Measurements from ENCODE around the gene EPPIN.
"Not testable (repeated sequence)": the region's sequence is repeated elsewhere in the genome, so short reads cannot be mapped to it uniquely, and the experiment has no call there.

DNA sequence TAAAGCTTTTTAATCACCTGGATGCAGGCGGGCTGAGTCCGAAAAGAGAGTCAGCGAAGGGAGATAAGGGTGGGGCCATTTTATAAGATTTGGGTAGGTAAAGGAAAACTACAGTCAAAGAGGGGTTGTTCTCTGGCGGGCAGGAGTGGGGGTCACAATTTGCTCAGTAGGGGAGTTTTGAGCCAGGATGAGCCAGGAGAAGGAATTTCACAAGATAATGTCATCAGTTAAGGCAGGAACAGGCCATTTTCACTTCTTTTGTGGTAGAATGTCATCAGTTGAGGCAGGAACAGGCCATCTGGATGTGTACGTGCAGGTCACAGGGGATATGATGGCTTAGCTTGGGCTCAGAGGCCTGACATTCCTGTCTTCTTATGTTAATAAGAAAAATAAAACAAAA is 37.1 kb upstream of the EPPIN start:
- TF ChIP-seq, protein P1, sequence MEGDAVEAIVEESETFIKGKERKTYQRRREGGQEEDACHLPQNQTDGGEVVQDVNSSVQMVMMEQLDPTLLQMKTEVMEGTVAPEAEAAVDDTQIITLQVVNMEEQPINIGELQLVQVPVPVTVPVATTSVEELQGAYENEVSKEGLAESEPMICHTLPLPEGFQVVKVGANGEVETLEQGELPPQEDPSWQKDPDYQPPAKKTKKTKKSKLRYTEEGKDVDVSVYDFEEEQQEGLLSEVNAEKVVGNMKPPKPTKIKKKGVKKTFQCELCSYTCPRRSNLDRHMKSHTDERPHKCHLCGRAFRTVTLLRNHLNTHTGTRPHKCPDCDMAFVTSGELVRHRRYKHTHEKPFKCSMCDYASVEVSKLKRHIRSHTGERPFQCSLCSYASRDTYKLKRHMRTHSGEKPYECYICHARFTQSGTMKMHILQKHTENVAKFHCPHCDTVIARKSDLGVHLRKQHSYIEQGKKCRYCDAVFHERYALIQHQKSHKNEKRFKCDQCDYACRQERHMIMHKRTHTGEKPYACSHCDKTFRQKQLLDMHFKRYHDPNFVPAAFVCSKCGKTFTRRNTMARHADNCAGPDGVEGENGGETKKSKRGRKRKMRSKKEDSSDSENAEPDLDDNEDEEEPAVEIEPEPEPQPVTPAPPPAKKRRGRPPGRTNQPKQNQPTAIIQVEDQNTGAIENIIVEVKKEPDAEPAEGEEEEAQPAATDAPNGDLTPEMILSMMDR (IDR thresholded peaks at IDR 0.05) = not testable (repeated sequence)
- TF ChIP-seq POLR2A (IDR thresholded peaks at IDR 0.05) = not testable (repeated sequence)
